Stimulated activated CD8-positive, alpha-beta memory T cell treated with anti-CD3 and anti-CD28 coated beads, Interleukin-7, amount 100 ng/mL, for 48 hours (primary cell): ENCODE results near the gene HIVEP2.

ENCODE experiments used
- DNase-seq, 2 donors: peaks; one replicate each; pipeline ENCODE4 v3.0.0-alpha.2; 2020; ENCODE audit warnings: low read depth in 1 of 2; ENCODE audit errors: extremely low read depth in 1 of 2

The HIVEP2 gene

DNA sequence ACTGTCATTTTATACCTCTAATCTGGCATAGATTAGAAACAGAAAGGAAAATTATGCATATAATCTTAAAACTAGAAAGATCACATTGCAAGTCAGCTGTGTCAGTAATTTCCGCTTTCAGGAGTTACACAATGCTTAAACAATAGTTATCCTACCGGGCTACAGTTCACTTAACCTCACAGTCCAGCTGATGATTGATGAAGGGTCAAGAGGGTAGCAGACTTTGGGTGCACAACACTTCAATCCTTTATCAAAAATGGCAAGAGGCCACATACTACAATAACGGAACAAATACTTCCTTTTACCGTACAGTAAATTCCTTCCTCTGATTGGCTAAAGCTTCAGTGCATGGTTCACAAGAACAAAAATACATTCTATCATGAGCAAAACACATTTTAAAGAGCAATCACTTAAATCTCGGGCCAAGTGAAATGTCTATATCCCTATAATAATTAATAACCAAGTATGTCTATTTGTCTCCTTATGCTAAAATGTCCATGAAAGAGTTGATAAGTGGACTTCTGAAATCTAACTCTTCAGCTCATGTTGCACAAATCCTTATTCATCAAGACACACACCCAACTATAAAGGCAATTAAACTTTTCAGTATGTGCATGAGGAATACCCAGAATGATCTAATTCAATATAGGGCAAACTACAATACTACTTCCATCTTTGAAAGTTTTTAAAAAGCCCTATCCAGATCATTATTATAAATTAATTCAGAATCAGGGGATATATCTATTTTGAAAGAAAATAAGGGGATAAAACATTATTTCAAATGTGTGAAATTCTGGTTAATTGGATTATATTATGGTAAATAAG, 76.8 kb downstream of the HIVEP2 start:
- no peak for DNase-seq

DNA sequence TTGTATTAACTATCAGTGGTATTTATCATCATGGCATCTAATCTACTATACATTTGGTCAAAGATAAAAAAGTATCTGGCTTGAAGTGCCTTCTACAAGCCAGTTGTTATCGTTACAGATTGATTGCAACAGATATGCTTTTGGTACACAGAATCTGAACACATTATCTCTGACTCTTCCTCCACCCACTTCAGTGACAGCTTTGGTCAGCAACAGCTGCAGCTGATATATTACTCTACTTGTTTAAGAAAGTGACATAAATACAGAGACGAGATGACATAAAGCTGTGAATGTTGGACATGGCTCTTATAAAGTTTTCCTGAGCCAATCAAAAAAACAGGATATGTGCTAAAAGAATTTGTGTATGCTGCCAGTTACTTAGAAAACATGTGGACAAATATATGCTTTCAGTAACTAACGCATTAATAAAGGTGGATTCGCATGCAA, 77.6 kb downstream of the HIVEP2 start:
- DNase-seq = no peak

DNA sequence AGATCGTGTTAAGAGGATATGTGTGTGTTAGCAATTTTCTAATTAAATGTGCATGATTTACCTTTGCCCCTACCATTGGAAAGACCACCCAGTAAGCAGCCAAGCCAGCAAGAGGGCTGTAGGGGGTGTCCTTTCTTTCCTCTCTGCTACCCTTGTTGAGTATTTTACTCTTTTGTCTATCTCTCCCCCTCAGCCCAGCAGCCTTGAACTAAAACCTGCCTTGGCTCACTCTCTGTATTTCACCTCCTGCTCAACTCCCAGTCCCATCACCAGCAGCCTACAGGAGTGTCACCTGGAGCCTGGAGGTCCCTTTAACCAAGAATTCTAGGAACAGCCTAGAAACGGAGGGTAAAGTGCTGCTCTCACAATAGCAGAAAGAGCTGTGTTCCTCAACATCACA, 81.0 kb downstream of the HIVEP2 start:
- DNase-seq = no peak

DNA sequence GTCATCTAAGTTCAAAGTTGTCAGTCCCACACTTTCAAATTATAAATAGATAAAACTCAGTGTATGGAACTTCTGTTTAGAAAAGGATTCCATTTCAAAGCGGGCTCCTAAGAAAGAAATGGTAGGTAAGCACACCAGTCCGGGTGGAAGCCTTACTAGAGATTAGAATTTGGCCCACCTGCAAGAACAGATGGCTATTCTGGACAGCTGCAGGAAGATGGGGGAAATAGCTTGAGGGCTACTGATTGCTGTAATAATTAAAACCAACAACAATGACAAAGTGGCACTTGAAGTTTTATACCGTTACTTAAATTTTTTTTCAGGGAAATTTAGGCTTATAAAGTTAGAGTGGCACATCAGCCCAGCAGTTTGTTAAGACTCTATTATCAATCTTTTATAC, 83.3 kb downstream of the HIVEP2 start:
- no peak for DNase-seq

DNA sequence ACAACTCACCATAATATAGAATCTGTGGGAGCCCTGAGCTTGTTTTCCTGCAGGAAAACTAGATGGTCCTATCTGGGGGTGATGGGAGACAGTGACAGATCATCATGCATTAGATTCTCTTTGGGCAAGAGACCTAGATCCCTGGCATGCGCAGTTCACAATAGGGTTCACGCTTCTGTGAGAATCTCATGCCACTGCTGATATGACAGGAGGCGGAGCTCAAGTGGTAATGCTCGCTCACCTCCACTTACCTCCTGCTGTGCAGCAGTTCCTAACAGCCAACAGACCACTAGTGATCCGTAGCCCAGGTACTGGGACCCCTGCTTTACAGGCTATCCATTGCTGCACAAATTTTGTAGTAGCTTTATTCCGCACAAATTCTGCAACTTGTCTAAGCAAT, 84.5 kb downstream of the HIVEP2 start:
- DNase-seq = no peak

DNA sequence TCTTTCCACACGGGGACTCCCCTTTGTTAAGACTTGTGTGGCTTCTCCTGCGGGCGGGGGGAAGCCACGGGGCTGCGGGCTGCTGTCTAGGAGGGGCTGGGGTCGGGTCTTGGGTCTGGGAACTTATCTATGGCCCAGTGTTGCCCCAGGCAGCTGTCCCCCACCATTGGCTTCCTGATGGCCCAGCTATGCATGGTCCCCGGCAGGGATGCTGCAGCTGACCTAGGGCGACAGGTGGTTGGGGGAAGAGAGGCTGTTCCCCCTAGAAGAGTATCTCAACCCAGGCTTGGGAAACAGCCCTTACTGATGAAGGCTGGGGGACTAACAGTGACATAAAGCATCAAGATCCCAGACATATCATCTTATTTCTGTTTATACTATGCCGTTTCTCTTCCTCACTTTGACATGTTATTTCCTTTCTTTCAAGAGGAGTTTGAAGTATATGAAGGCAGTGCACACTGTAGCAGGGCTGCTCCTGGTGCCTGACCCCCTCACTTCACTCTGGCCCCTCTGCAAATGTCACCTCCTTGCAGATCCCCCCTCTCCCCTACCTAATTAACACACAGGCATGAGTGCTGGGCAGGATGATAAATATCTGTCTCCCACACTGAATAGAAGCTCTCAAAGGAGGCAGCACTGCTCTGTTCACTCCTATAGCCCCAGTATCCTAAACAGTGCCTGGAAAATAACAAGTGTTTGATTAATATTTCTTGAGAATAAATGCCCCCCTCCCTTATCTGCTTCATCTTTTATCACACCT, 87.0 kb downstream of the HIVEP2 start:
- DNase-seq = no peak

DNA sequence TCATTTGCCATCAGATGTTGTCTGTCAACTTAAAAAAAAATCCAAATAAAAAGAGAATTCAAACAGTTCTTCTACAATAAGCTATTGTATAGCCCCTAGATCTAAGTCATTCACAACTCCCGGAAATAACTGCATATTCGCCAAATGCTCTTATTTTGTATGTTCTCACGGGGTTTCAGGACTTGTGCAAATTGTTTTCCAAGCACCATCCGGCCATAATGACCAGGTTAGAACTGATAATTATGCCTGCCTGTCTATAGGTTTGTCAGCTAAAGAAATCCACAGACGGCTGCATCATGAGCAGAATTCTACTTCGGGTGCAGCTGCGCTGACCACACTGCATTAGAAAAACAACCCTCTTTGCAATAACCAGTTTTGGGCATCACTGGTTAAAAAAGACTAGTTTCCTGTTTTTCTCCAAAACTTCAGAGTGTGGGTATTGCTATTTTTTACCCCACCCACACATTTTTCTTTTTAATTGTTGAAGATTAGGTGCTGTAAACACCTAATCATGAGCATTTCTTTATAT, 87.7 kb downstream of the HIVEP2 start:
- no peak for DNase-seq

DNA sequence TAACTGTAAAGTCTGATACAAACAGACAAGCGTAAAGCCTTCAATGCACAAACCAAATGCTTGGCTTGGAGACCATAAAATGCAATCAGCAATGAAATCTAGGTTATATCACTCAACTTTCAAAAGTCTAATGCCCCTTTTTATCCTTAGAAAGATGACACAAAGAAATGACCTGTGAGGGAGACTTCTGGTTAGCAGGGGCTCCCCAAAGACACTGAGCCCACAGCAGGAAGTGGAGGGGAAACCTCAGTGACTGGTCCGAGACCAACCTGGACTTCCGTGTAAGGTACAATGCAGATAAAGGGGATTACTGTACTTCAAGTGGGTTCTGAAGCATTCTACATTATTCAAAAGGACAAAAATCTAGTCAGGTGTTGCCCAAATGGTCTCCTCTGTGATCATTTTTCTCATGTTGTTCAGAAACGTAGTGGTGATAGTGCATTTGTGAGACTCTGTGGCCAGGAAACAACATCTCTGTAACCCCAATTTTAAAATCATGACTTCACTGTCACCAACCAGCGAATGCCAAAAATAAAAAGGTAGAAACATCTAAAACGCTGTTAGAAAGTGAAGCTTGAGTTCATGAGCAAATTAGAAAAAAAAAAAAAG, 88.2 kb downstream of the HIVEP2 start:
- peak in 1 of 2 donors; percentile 40 for DNase-seq

DNA sequence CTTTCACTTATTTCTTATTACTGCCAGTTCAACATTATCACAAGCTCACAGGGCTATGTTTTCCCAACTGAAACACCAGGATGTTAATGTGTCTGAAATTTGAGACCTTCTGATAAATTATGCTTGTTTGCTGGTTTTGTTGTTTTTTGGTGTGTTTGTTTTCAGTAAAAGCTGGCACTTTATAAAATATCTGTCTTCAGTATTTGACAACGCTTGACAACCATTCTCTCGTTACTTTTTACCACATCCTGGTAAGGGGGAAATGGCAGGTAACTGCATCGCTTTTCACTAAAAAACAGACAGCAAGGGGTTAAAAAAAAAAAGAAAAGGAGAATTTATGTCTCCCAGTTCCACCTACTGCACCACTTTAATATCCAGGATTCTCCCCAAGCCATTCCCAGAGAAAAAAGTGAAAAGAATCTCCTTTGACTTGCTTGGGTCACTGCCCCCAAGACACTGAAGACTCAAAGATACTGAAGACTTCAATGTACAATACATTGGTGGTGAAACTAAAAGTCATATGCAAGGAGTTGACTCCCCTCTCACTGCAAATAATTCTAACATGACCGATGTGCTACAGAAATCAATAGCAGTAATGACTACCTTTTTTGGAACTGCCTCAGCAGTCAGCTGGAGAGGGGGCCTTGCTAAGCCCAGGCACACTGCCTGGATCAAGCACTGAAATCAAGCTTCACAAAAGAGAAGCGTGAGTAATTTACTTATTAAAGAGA, 88.9 kb downstream of the HIVEP2 start:
- peak in 1 of 2 donors; percentile 39 for DNase-seq

DNA sequence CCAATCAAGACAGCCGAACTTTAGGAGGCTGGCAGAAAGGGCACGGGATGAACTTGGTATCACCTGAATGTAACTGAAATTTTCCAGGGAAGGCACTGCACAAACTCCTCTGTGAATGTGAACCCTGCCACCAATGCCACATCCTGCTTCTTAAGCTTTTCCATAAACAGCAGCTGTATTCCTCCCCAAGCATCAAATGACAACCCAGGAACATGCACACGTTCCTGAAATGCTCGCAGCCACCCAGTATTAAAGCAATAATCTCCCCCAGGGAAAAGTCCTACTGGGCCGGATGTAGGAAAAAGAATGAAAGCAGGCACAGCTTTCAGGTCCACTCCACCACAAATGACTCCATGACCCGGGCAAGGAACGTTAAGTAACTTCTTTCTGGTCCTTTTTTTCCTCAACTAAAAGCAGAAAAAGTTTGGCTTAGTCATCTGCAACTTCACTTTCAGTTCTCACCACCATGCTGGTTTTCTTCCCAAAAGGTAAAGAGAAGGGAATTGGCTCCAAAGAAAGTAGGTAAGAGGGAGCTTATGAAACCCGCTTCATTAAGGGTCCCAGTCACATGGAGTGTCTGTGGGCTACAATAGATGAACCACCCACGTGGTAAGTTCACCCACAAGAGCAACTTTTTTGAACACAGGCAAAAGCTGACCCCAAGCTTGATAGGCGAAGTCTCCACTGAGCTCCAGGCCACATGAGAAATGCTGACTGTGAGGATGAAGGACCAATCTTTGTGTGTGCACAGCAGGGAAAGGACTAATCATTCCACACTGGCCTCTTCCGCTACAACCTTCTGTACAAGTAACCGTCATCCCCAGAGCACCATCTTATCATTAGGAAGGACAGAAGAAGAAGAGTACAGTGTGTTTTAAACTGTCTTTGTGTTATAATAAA, 90.1 kb downstream of the HIVEP2 start:
- DNase-seq = no peak

DNA sequence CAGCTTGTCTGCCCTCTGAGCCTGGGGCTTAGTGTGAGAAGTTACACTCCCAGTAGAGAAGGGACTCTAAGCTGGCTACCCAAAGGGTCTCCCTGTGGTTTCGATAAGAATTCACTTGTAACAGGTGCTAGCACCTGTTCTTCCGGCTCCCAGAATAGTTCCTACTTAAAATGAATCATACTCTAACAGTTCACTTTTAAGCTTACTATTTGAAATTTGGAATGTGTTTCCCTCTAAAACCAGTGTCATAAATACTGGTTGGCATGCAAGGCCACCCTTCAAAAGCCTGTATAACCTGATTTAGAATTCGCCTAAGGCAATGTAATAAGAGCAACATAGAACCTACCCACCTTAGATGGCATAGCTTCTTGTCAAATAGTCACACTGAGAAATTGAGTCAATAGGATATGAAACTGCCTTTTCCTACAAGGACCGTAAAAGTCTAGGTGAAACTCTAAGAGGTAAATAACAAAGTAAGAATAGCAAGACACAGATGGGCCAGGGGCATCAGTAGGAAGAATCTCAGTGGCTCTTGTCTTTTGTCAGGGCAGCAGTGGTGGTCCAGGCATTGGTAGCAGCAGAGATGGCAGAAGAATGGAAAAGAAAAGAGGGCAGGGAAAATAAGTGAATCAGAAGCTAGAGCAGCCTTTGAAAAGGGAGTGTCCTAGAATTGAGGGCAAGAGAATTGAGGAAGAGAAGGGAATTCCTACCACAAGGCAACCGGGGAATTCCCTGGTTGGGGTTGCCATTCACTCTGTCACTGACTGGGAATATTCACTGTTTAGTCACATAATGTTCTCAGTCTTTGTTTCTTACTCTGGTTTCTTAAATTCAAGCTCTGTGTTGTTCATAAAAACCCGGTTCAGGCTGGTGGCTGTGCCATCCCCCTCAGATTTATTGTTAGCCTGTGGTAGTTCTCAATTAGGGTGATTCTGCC, 91.5 kb downstream of the HIVEP2 start:
- DNase-seq = no peak

DNA sequence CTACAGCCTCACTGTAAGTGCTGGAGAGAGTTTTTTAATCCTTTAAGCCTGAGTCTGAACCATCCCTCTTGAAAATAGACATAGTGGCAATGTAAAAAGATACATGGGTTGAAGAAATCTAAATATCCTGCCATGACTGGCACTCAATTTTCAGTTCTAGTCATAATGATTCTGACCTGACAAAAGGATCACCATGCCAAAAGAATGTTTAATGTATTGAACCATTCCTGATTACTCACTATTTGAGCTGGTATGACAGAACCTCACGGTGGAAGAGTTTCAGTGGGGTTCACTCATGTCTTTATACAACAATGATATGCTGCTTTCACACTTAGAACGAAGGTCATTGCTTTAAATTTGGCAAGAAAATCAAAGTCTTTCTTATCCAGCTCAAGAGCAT, 93.4 kb downstream of the HIVEP2 start:
- no peak for DNase-seq

DNA sequence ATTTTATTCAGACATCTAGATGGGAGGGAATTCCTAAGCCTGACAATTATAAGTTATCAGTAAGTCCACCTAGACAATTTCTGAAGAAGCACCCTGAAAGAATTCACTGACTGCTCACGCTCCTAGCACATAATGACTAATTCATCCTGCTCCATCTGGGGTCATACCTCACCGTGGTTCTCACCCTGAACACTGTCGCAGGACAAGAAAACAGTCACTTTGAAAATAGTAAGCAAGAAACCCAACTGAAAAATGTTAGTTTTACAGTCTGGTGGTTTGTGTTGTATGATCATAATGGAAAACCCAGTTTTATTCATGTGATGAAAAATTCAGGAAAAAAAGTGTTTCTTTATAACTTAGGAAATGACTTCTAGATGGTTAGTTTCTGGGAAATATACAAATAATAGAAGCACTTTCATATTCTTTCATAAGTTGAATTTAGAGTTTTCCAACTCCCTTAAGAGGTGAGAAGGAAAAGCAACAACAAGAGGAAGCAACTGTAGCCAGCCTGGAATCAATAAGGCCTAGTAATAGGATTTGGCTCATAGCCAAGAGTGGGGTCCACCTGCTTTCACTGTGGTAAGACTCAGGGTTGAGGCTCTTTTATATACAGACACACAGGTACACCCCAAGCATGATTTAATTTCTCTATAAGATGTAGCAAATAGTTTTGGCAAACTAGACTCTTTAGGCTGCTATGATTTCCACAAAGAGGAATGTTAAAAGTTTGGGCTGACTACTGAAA, 94.1 kb downstream of the HIVEP2 start:
- DNase-seq = peak in 1 of 2 donors; percentile 54

DNA sequence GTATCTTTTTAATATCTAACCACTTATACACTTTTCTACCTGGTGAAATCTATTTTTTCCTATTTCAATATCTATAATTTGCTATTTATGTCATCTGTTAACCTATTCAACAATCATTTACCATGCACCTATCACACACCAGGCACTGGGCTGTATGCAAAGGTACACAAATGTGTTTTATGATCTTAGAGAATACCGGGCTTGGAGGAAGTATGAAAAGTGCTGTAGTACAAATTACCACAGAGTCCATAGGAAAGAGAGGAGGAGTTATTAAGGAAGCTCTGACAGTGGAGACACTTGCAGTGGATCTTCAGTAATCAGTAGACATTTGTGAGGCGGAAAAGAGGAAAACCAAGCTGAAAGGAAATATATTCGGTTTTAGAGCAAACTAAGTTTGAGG, 96.0 kb downstream of the HIVEP2 start:
- DNase-seq = no peak

DNA sequence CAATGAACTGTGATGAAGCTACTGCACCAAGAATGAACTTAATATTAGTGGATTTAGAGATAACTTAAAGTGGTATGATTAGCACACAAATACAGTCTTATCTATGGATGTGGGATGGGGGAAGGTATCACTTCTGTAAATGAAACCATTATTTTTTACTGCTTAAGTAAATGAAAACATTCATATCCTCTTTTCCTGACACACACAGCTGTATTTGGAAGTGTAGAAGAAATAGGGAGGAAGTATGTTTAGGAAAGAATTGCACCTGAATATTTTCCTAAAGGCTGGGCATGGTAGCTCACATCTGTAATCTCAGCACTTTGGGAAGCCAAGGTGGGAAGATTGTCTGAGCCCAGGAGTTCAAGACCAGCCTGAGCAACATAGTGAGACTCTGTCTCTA, 96.8 kb downstream of the HIVEP2 start:
- DNase-seq = no peak

DNA sequence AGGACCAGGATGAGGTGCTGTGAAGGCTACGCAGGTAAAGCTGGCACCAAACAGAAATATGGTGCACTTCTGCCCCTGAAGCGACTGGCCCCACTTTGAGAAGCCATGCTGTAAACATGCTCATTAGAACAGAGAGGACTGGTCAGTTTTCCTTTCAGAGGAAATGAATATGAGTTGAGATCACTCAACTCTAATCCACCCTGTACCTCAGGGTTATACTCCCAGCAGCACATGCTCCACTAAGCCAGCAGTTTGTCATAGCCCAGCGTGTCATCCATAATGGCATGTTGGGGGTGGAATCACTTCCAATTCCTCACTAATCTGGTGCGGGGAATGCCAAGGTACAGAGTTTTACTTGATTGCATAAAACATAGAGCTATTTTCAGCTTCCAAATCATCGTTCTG, 98.1 kb downstream of the HIVEP2 start:
- DNase-seq = no peak

DNA sequence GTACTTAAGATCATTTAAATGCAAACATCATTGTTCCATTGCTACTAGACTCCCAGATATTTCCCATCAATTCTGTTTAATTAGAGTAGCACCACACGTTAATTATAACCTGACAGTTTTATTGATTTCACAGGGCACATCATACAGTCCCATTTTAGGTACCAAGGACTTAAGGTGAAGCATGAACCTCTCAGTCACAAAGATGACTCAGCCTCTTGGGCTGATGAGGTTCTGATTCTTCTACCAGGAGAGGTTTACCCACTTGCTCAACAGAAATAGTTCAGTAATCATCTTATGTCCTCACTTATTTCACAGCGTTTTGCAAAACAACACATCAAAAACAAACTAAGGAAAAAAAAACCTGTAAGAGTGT, 98.5 kb downstream of the HIVEP2 start:
- DNase-seq = no peak
